Right cardiac atrium (tissue), 5 donors: Measurements from ENCODE around the gene C2orf76. TPM values are rescaled to one million over a fixed set of nuclear protein-coding genes. Genes with fewer than 3 reads are reported as not detected.
"Not testable (repeated sequence)": the region's sequence is repeated elsewhere in the genome, so short reads cannot be mapped to it uniquely, and the experiment has no call there.

Experiments
- ATAC-seq, 2 donors: fragments of 200-7000 bp; cut with Tn5 transposase; one replicate each; pipeline versions ENCODE4 v1.8.0 to v1.9.1; 2020; ENCODE audit warnings: moderate library complexity in 2 of 2, mild to moderate bottlenecking in 1 of 2
- DNase-seq, 3 donors: peaks; one replicate each; pipeline ENCODE4 v3.0.0-alpha.2; 2020
- H3K27ac ChIP-seq: one replicate; pipeline ENCODE4 v1.5.1; 2013; ENCODE audit warnings: mild to moderate bottlenecking, low read length, control low read depth, moderate library complexity
- H3K27me3 ChIP-seq: one replicate; pipeline ENCODE4 v1.6.1; 2013; ENCODE audit not compliant: control insufficient read depth, insufficient read depth
- H3K4me1 ChIP-seq: one replicate; pipeline ENCODE4 v1.6.1; 2013; ENCODE audit warnings: low read length; ENCODE audit not compliant: control insufficient read depth, insufficient read depth
- H3K4me3 ChIP-seq: one replicate; pipeline ENCODE4 v1.5.1; 2013; ENCODE audit warnings: low read length, control low read depth
- H3K9me3 ChIP-seq: one replicate; pipeline ENCODE4 v1.6.1; 2013; ENCODE audit warnings: low read length; ENCODE audit not compliant: control insufficient read depth
- WGBS: extraction: QIAGEN DNeasy Blood & Tissue Kit; methylation state at CpG from one replicate; pipeline ENCODE4 v1.1.7; 2013; 5-methylcytosine and 5-hydroxymethylcytosine counted together
- intact Hi-C, 4 donors: fragments of 100-400 bp; cut with DNase I; formaldehyde crosslinking; loops; one replicate each; pipeline versions ENCODE4 v1.11.0 to v1.14.0; 2022 to 2023
- long read RNA-seq, 4 donors: library from polyadenylated mRNA; unstranded; transcript quantifications; one replicate each; pipeline ENCODE4 v2.0.0, GENCODE V29; 2020 to 2021
- polyA plus RNA-seq: library from polyadenylated mRNA; stranded (reverse); fragments of 200-250 nt; gene quantifications from one replicate; pipeline ENCODE4 v1.2.3, GENCODE V29; 2013
- total RNA-seq, 4 donors: library from RNA; stranded (reverse); fragmentation: NEBNext Ultra II Directional; extraction: Animal tissue kit (Norgen Biotek cat#: 25700); gene quantifications; one replicate each; pipeline ENCODE4 v1.2.1, GENCODE V29; 2021
- donor health status: healthy with polysubstance abuse.
- donor health status: DM: no; HTN: yes; CAD: no.
- donor health status: DM: no; HTN: no; CAD: no.
- donor health status: DM: no; HTN: yes; CAD: no; lungs with severe emphysema.
- donor health status: DM: yes; HTN: yes; CAD: no.

C2orf76 gene
- total RNA-seq (10 to 100 TPM; 11.4 to 13.3 (median 13.0) TPM), polyA plus RNA-seq (27.7 TPM)
- long read RNA-seq, donor 1, partial matches to known transcripts = 0 of 7 reads
- long read RNA-seq, donor 1, other reads (novel, unspliced or antisense) = 4 of 7 reads
- long read RNA-seq, donor 2, partial matches to known transcripts = 1 of 7 reads
- long read RNA-seq, donor 2, other reads (novel, unspliced or antisense) = 2 of 7 reads
- long read RNA-seq, donor 3, partial matches to known transcripts = 0 of 4 reads
- long read RNA-seq, donor 3, other reads (novel, unspliced or antisense) = 2 of 4 reads
- long read RNA-seq, donor 4, partial matches to known transcripts = 0 of 4 reads
- long read RNA-seq, donor 4, other reads (novel, unspliced or antisense) = 3 of 4 reads

GRCh38 chr2:119366649-119367471, at the start of gene C2orf76, which contains the start of gene DBI:
C2orf76 (minus strand) TSS chr2:119366834; CDS start chr2:119339959, 26,875 bp downstream.
DBI (plus strand) TSS chr2:119366977; CDS start chr2:119367052, 75 bp downstream.
- ATAC-seq (peak; percentile 98 to 99), DNase-seq (peak; percentile 95 to 98 (median 98))
- under 1% methylated on average over 65 of the region's 65 CpGs for whole genome bisulfite sequencing
- intact Hi-C loops = loop anchor here in 1 of 4 donors (10.0 kb wide), 1 partner anchor 52 kb away; no protein-coding TSS in a partner anchor
- Histone ChIP-seq H3K4me1 (peaks cover 3% of the 10 kb centered on the region), H3K4me3 (peak within 1 kb of the TSS; percentile 57), H3K27ac (peak within 1 kb of the TSS; percentile 84), H3K9me3 (no peaks in the 10 kb centered on the region), H3K27me3 (no peaks in the 10 kb centered on the region)

DNA sequence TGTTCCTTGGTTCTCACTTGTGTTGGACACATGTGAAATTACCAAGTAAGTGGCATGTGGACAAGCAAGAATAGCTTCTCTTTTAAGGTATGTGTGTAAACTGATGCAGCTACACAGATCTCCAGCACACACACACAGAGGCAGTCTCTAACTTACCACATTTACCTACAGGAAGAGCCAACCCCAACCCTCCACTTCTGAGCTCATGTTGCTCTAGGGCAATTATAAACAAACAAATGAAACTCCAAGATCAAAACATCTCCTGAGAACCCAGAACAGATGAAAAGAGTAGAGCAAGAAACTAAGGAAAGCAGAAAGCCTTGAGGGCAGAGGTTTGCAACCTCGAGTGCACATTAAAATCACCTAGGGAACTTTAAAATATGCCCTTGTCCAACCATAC, 49.0 kb upstream of the C2orf76 start:
- 96% methylated on average over 1 of the region's 1 CpG for WGBS
- Histone ChIP-seq H3K4me3 (no peak overlapping the region), H3K27ac (no peak overlapping the region), H3K27me3 (no peaks in the 10 kb centered on the region), H3K9me3 (no peaks in the 10 kb centered on the region), H3K4me1 (peaks cover 4% of the 10 kb centered on the region)
- intact Hi-C loops = no loop called here
- DNase-seq = no peak
- no peak for ATAC-seq

GRCh38 chr2:119414894-119415293, 48.3 kb upstream of the C2orf76 start:
- intact Hi-C loops = no loop called here
- Histone ChIP-seq H3K27ac (no peak overlapping the region), H3K27me3 (no peaks in the 10 kb centered on the region), H3K4me1 (peaks cover 2% of the 10 kb centered on the region), H3K9me3 (no peaks in the 10 kb centered on the region), H3K4me3 (no peak overlapping the region)
- DNase-seq (no peak), ATAC-seq (no peak)
- 83% methylated on average over 3 of the region's 3 CpGs for WGBS

DNA sequence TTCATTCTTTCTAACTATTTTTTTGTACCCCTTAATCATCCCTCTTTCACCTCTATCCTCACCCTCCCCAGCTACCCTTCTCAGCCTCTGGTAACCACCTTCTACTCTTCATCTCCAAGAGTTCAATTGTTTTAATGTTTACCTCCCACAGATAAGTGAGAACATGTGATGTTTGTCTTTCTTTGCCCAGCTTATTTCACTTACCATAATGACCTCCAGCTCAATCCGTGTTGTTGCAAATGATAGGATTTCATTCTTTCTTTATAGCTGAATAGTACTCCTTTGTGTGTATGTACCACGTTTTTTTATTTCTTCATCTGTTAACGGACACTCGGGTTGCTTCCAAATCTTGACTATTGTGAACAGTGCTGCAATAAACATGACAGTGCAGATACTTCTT, 42.9 kb upstream of the C2orf76 start:
- ATAC-seq (no peak), DNase-seq (no peak)
- intact Hi-C loops = loop anchor here in 2 of 4 donors (2.0 to 10.0 kb wide), 3 partner anchors 65 to 248 kb away; no protein-coding TSS in a partner anchor
- Histone ChIP-seq H3K4me3 (no peak overlapping the region), H3K9me3 (no peaks in the 10 kb centered on the region), H3K27ac (no peak overlapping the region), H3K4me1 (no peaks in the 10 kb centered on the region), H3K27me3 (no peaks in the 10 kb centered on the region)
- WGBS = 82% methylated on average over 4 of the region's 4 CpGs

DNA sequence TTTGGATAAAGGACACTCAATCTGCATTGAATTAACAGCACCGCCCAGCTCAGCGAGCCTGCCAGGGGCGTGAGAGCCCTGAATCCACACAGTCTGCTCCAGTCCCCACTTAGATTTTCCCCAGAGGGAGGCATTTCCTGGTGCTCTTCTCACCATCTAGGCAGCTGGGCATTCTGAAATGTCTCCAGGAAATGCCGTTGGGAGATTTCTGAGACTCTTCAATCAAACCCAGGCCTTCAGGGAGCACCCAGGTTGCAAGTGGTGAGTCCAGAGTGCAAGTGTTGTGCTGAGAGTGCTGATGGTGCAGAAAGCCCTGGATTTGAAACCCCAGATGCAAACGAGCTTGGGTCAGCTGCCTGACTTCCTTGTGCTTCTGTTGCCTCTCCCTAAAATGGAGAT, 41.6 kb upstream of the C2orf76 start:
- no peaks in the 10 kb centered on the region for H3K4me1 ChIP-seq
- H3K9me3 ChIP-seq = no peaks in the 10 kb centered on the region
- no peak overlapping the region for H3K4me3 ChIP-seq
- intact Hi-C loops = loop anchor here in 2 of 4 donors (2.0 to 10.0 kb wide), 3 partner anchors 67 to 249 kb away; no protein-coding TSS in a partner anchor
- H3K27me3 ChIP-seq = no peaks in the 10 kb centered on the region
- no peak overlapping the region for H3K27ac ChIP-seq
- ATAC-seq (peak; percentile 38 to 47), DNase-seq (peak in 1 of 3 donors; percentile 62)
- WGBS = 62% methylated on average over 5 of the region's 5 CpGs

DNA sequence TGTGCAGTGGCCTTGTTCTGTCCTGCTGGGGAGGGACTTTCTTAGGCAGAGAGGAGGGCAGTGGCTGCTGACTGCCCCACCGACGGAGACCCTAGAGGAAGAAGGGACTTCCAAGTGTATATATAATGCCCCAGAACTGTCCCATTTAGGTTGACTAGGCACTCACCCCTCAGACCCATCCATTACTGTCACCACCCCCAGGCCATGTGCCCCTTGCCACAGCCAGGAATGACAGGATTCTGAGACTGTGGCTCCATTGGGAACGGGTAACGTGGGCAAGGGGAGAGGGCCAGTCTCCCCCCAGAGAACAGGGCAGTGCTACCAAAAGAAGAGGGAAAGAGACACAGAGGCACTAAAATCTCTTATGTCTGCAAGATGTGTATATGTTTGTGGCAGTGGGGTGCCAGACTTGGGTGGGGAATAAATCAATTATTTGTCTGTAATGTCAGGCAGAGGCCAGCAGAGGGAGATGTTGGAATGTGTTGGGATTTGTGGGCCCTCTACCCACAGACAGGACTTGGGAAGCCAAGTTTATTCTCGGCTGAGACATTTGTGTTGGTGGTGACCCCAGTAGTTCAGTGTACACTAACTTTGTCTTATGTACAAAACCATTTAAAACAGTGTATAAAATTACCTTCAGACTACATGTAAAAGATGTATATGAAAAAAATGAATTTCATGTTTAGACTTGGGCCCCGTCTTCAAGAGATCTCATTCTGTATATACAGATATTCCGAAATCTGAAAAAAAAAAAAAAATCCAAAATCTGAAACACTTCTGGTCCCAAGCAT, 41.0 kb upstream of the C2orf76 start:
- no peaks in the 10 kb centered on the region for H3K4me1 ChIP-seq
- H3K9me3 ChIP-seq = no peaks in the 10 kb centered on the region
- H3K27ac ChIP-seq = no peak overlapping the region
- whole genome bisulfite sequencing = 74% methylated on average over 7 of the region's 7 CpGs
- H3K27me3 ChIP-seq = no peaks in the 10 kb centered on the region
- intact Hi-C loops = loop anchor here (2.0 to 10.0 kb wide), 4 partner anchors 67 to 250 kb away; no protein-coding TSS in a partner anchor
- no peak overlapping the region for H3K4me3 ChIP-seq
- DNase-seq = no peak
- peak; percentile 64 to 80 for ATAC-seq

GRCh38 chr2:119405151-119405550, 38.5 kb upstream of the C2orf76 start:
- no peak overlapping the region for H3K4me3 ChIP-seq
- intact Hi-C loops = loop anchor here in 2 of 4 donors (5.0 to 10.0 kb wide), 2 partner anchors 250 to 252 kb away; no protein-coding TSS in a partner anchor
- ATAC-seq (no peak), DNase-seq (no peak)
- no peaks in the 10 kb centered on the region for H3K27me3 ChIP-seq
- no peak overlapping the region for H3K27ac ChIP-seq
- no peaks in the 10 kb centered on the region for H3K4me1 ChIP-seq
- 91% methylated on average over 2 of the region's 2 CpGs for WGBS
- no peaks in the 10 kb centered on the region for H3K9me3 ChIP-seq

GRCh38 chr2:119403618-119404017, 37.0 kb upstream of the C2orf76 start:
- DNase-seq, H3K27me3 ChIP-seq, H3K4me1 ChIP-seq, H3K9me3 ChIP-seq, H3K4me3 ChIP-seq, ATAC-seq, H3K27ac ChIP-seq: not testable (repeated sequence)
- WGBS = 86% methylated on average over 12 of the region's 12 CpGs
- intact Hi-C loops = loop anchor here in 1 of 4 donors (10.0 kb wide), 1 partner anchor 251 kb away; no protein-coding TSS in a partner anchor

GRCh38 chr2:119402645-119403560, 36.3 kb upstream of the C2orf76 start:
- ATAC-seq (peak; percentile 79 to 82), DNase-seq (no peak)
- H3K27ac ChIP-seq = no peak overlapping the region

More at GRCh38 chr2:119402645-119403560, 36.3 kb upstream of the C2orf76 start:
- WGBS = 72% methylated on average over 10 of the region's 10 CpGs
- no peaks in the 10 kb centered on the region for H3K9me3 ChIP-seq
- no peaks in the 10 kb centered on the region for H3K27me3 ChIP-seq
- H3K4me3 ChIP-seq = no peak overlapping the region
- H3K4me1 ChIP-seq = no peaks in the 10 kb centered on the region
- intact Hi-C loops = loop anchor here in 1 of 4 donors (10.0 kb wide), 1 partner anchor 252 kb away; no protein-coding TSS in a partner anchor
